Measurements from ENCODE around the gene GBA2.

Gene GBA2

GRCh38 chr9:35749515-35750255 lies 657 bp upstream of the GBA2 start:
- TF ChIP-seq YY1 (IDR thresholded peaks at IDR 0.05; ENCODE audit: insufficient read depth, insufficient read length): no peak
- TF ChIP-seq SUZ12 (IDR thresholded peaks at IDR 0.05; ENCODE audit: extremely low read depth, insufficient read depth, insufficient read length): no peak
- no peak for TF ChIP-seq ZNF274 (IDR thresholded peaks at IDR 0.05; ENCODE audit: low read depth, low read length)
- Histone ChIP-seq H3K9me3 (ENCODE audit: insufficient read depth, low read length) (no peaks in the 10 kb centered on the region), H3K4me1 (ENCODE audit: insufficient read depth, insufficient read length) (peaks cover 12% of the 10 kb centered on the region), H3K9ac (ENCODE audit: insufficient read length, low read depth) (peak overlapping the region; percentile 97), H3K36me3 (ENCODE audit: insufficient read depth, insufficient read length, low read length) (peaks cover 75% of the 10 kb centered on the region), H3K27me3 (ENCODE audit: insufficient read depth, insufficient read length) (no peaks in the 10 kb centered on the region), H3K4me3 (ENCODE audit: insufficient read length, low read depth) (peak overlapping the region; percentile 92)
- DNase-seq (ENCODE audit: low read depth, low spot score): no peak

GRCh38 chr9:35748242-35748857 lies 678 bp downstream of the GBA2 start:
- Histone ChIP-seq H3K27me3 (ENCODE audit: insufficient read depth, insufficient read length) (no peaks in the 10 kb centered on the region), H3K36me3 (ENCODE audit: insufficient read depth, insufficient read length, low read length) (peaks cover 75% of the 10 kb centered on the region), H3K9me3 (ENCODE audit: insufficient read depth, low read length) (no peaks in the 10 kb centered on the region), H3K4me3 (ENCODE audit: insufficient read length, low read depth) (peak overlapping the region; percentile 92), H3K9ac (ENCODE audit: insufficient read length, low read depth) (peak overlapping the region; percentile 97), H3K4me1 (ENCODE audit: insufficient read depth, insufficient read length) (peaks cover 11% of the 10 kb centered on the region)
- TF ChIP-seq SUZ12 (IDR thresholded peaks at IDR 0.05; ENCODE audit: extremely low read depth, insufficient read depth, insufficient read length) (no peak), YY1 (IDR thresholded peaks at IDR 0.05; ENCODE audit: insufficient read depth, insufficient read length) (no peak), ZNF274 (IDR thresholded peaks at IDR 0.05; ENCODE audit: low read depth, low read length) (no peak)
- DNase-seq (ENCODE audit: low read depth, low spot score): no peak

- H3K27me3 ChIP-seq (ENCODE audit: insufficient read depth, insufficient read length): no peaks in the 10 kb centered on the region
- no peak for TF ChIP-seq ZNF274 (IDR thresholded peaks at IDR 0.05; ENCODE audit: low read depth, low read length)
- H3K9me3 ChIP-seq (ENCODE audit: insufficient read depth, low read length): no peaks in the 10 kb centered on the region
- H3K36me3 ChIP-seq (ENCODE audit: insufficient read depth, insufficient read length, low read length): peaks cover 75% of the 10 kb centered on the region
- no peak for DNase-seq (ENCODE audit: low read depth, low spot score)
- H3K4me1 ChIP-seq (ENCODE audit: insufficient read depth, insufficient read length): peaks cover 11% of the 10 kb centered on the region
- H3K4me3 ChIP-seq (ENCODE audit: insufficient read length, low read depth): peak overlapping the region; percentile 92
- H3K9ac ChIP-seq (ENCODE audit: insufficient read length, low read depth): peak overlapping the region; percentile 1
Observed at GRCh38 chr9:35746583-35746982, 2.4 kb downstream of the GBA2 start.

- H3K4me3 ChIP-seq (ENCODE audit: insufficient read length, low read depth): no peak overlapping the region
Observed at GRCh38 chr9:35745569-35745968, 3.5 kb downstream of the GBA2 start.

GRCh38 chr9:35743880-35744518 lies 5.0 kb downstream of the GBA2 start:
- Histone ChIP-seq H3K4me3 (ENCODE audit: insufficient read length, low read depth) (no peak overlapping the region), H3K9me3 (ENCODE audit: insufficient read depth, low read length) (no peaks in the 10 kb centered on the region), H3K27me3 (ENCODE audit: insufficient read depth, insufficient read length) (no peaks in the 10 kb centered on the region), H3K36me3 (ENCODE audit: insufficient read depth, insufficient read length, low read length) (peaks cover 85% of the 10 kb centered on the region), H3K4me1 (ENCODE audit: insufficient read depth, insufficient read length) (peaks cover 6% of the 10 kb centered on the region), H3K9ac (ENCODE audit: insufficient read length, low read depth) (no peak overlapping the region)
- TF ChIP-seq ZNF274 (IDR thresholded peaks at IDR 0.05; ENCODE audit: low read depth, low read length) (no peak), SUZ12 (IDR thresholded peaks at IDR 0.05; ENCODE audit: extremely low read depth, insufficient read depth, insufficient read length) (no peak), YY1 (IDR thresholded peaks at IDR 0.05; ENCODE audit: insufficient read depth, insufficient read length) (no peak)
- DNase-seq (ENCODE audit: low read depth, low spot score): no peak

More at GRCh38 chr9:35745569-35745968, 3.5 kb downstream of the GBA2 start:
- TF ChIP-seq YY1 (IDR thresholded peaks at IDR 0.05; ENCODE audit: insufficient read depth, insufficient read length) (no peak), SUZ12 (IDR thresholded peaks at IDR 0.05; ENCODE audit: extremely low read depth, insufficient read depth, insufficient read length) (no peak), ZNF274 (IDR thresholded peaks at IDR 0.05; ENCODE audit: low read depth, low read length) (no peak)
- Histone ChIP-seq H3K9ac (ENCODE audit: insufficient read length, low read depth) (no peak overlapping the region), H3K36me3 (ENCODE audit: insufficient read depth, insufficient read length, low read length) (peaks cover 74% of the 10 kb centered on the region), H3K4me1 (ENCODE audit: insufficient read depth, insufficient read length) (peaks cover 11% of the 10 kb centered on the region), H3K27me3 (ENCODE audit: insufficient read depth, insufficient read length) (no peaks in the 10 kb centered on the region), H3K9me3 (ENCODE audit: insufficient read depth, low read length) (no peaks in the 10 kb centered on the region)
- DNase-seq (ENCODE audit: low read depth, low spot score): no peak

GRCh38 chr9:35743452-35743851 lies 5.6 kb downstream of the GBA2 start:
- Histone ChIP-seq H3K9ac (ENCODE audit: insufficient read length, low read depth) (no peak overlapping the region), H3K27me3 (ENCODE audit: insufficient read depth, insufficient read length) (no peaks in the 10 kb centered on the region), H3K9me3 (ENCODE audit: insufficient read depth, low read length) (no peaks in the 10 kb centered on the region), H3K4me1 (ENCODE audit: insufficient read depth, insufficient read length) (peaks cover 6% of the 10 kb centered on the region), H3K4me3 (ENCODE audit: insufficient read length, low read depth) (no peak overlapping the region), H3K36me3 (ENCODE audit: insufficient read depth, insufficient read length, low read length) (peaks cover 90% of the 10 kb centered on the region)
- no peak for TF ChIP-seq SUZ12 (IDR thresholded peaks at IDR 0.05; ENCODE audit: extremely low read depth, insufficient read depth, insufficient read length)
- TF ChIP-seq ZNF274 (IDR thresholded peaks at IDR 0.05; ENCODE audit: low read depth, low read length): no peak
- no peak for TF ChIP-seq YY1 (IDR thresholded peaks at IDR 0.05; ENCODE audit: insufficient read depth, insufficient read length)
- no peak for DNase-seq (ENCODE audit: low read depth, low spot score)

GRCh38 chr9:35741740-35742139 lies 7.3 kb downstream of the GBA2 start:
- Histone ChIP-seq H3K27me3 (ENCODE audit: insufficient read depth, insufficient read length) (no peaks in the 10 kb centered on the region), H3K4me3 (ENCODE audit: insufficient read length, low read depth) (no peak overlapping the region), H3K9me3 (ENCODE audit: insufficient read depth, low read length) (no peaks in the 10 kb centered on the region), H3K4me1 (ENCODE audit: insufficient read depth, insufficient read length) (peaks cover 8% of the 10 kb centered on the region), H3K9ac (ENCODE audit: insufficient read length, low read depth) (no peak overlapping the region), H3K36me3 (ENCODE audit: insufficient read depth, insufficient read length, low read length) (peaks cover 94% of the 10 kb centered on the region)
- DNase-seq (ENCODE audit: low read depth, low spot score): no peak
- no peak for TF ChIP-seq SUZ12 (IDR thresholded peaks at IDR 0.05; ENCODE audit: extremely low read depth, insufficient read depth, insufficient read length)
- TF ChIP-seq ZNF274 (IDR thresholded peaks at IDR 0.05; ENCODE audit: low read depth, low read length): no peak
- no peak for TF ChIP-seq YY1 (IDR thresholded peaks at IDR 0.05; ENCODE audit: insufficient read depth, insufficient read length)
